ENCODE data around the gene ZNF521.

The ZNF521 gene

DNA sequence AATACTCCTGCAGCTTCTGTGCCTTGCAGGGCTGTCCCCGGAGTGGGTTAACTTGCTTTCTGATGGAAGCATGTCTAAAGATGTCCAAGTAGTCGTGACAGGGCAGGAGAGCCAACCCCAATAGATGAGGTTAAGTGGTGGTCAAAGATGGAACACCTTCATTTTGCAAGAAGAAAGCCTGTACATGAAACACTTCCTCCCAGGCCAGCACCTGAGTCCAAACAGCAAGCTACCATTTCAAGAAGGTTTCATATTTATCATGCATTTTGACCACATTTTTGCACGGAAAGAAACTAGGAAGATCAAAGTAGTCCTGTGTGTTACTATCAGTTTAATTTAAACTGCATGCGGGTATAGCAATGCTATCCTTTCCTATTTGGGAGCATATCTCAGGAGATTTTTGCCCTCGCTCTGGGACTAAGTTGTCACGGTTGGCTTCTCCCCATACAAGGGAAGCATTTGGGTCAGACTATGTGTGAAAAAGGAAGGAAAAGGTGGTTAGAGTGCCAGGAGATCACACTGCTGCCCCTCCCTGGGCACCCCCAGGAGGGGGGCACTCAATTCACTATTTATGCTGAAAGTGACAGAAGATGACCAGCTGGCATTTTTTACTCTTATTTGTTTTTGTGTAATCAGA lies 187.6 kb downstream of the ZNF521 start:
- TF ChIP-seq SIN3A (IDR thresholded peaks at IDR 0.05; ENCODE audit: borderline replicate concordance, insufficient read depth, low read length) (no peak), POLR2AphosphoS5 (IDR thresholded peaks at IDR 0.05; ENCODE audit: low read depth, low read length) (no peak), TAF1 (IDR thresholded peaks at IDR 0.05; ENCODE audit: borderline replicate concordance, insufficient read depth, low read length) (no peak), FOXP2 (optimal IDR thresholded peaks at IDR 0.05; ENCODE audit: borderline replicate concordance, extremely low read depth, extremely low read length, insufficient read depth) (no peak)
- TF ChIP-seq, protein P1, sequence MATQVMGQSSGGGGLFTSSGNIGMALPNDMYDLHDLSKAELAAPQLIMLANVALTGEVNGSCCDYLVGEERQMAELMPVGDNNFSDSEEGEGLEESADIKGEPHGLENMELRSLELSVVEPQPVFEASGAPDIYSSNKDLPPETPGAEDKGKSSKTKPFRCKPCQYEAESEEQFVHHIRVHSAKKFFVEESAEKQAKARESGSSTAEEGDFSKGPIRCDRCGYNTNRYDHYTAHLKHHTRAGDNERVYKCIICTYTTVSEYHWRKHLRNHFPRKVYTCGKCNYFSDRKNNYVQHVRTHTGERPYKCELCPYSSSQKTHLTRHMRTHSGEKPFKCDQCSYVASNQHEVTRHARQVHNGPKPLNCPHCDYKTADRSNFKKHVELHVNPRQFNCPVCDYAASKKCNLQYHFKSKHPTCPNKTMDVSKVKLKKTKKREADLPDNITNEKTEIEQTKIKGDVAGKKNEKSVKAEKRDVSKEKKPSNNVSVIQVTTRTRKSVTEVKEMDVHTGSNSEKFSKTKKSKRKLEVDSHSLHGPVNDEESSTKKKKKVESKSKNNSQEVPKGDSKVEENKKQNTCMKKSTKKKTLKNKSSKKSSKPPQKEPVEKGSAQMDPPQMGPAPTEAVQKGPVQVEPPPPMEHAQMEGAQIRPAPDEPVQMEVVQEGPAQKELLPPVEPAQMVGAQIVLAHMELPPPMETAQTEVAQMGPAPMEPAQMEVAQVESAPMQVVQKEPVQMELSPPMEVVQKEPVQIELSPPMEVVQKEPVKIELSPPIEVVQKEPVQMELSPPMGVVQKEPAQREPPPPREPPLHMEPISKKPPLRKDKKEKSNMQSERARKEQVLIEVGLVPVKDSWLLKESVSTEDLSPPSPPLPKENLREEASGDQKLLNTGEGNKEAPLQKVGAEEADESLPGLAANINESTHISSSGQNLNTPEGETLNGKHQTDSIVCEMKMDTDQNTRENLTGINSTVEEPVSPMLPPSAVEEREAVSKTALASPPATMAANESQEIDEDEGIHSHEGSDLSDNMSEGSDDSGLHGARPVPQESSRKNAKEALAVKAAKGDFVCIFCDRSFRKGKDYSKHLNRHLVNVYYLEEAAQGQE (IDR thresholded peaks at IDR 0.05; ENCODE audit: insufficient read depth in 1 of 2, low read depth in 2 of 2, low read length in 2 of 2): no peak

DNA sequence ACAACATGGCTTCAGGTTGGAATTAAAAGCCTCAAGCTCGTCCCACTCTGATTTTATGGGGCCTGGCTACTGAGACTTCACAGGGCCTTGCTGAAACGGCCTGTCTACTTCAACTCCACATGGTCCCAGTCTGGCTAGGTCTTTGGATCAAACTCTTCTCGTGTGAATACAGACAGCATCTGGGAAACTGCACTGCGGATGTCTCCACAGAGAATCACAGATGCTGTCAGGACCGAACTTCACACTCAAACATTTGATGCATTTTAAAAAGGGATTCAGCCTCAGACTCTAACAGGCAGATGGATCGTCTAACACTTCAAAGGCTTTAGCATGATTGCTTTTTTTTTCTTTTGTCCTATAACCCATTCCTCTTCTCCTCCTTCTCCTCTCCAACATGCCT lies 198.5 kb downstream of the ZNF521 start:
- TF ChIP-seq POLR2AphosphoS5 (IDR thresholded peaks at IDR 0.05; ENCODE audit: low read depth, low read length) (no peak), SIN3A (IDR thresholded peaks at IDR 0.05; ENCODE audit: borderline replicate concordance, insufficient read depth, low read length) (no peak)
- TF ChIP-seq, protein P1 (IDR thresholded peaks at IDR 0.05; ENCODE audit: insufficient read depth in 1 of 2, low read depth in 2 of 2, low read length in 2 of 2): no peak

DNA sequence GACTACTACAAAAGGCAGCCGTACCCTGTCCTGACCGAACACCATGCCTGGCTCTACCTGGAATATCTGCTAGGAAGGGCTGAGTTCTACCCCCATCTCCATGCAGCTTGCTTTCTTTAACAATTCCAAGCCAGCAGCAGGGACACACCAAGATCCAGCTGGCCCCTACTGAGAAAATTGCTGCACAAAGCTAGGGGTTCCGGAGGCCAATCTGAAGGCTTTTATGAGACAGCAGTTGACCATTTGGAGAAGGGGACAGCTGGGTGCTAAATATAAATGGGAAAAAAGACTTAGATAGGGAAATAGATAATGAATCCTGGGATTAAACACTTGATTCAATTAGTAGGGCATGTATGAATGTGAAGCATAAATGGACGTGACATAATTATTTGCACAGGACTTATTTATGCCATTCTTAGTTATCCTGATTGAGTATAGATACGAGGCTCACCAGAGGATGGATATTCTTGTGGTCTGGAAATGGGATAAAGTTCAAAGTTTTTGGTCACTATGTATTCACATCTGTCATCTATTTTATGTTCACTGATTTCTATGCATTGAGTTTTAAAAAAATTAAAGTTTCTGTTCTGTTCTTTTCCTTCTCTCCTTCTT lies 204.0 kb downstream of the ZNF521 start:
- TF ChIP-seq FOXP2 (optimal IDR thresholded peaks at IDR 0.05; ENCODE audit: borderline replicate concordance, extremely low read depth, extremely low read length, insufficient read depth): no peak
- TF ChIP-seq SIN3A (IDR thresholded peaks at IDR 0.05; ENCODE audit: borderline replicate concordance, insufficient read depth, low read length): no peak
- no peak for TF ChIP-seq POLR2AphosphoS5 (IDR thresholded peaks at IDR 0.05; ENCODE audit: low read depth, low read length)
- no peak for TF ChIP-seq TAF1 (IDR thresholded peaks at IDR 0.05; ENCODE audit: borderline replicate concordance, insufficient read depth, low read length)
- TF ChIP-seq, protein P1 (IDR thresholded peaks at IDR 0.05; ENCODE audit: insufficient read depth in 1 of 2, low read depth in 2 of 2, low read length in 2 of 2): no peak

DNA sequence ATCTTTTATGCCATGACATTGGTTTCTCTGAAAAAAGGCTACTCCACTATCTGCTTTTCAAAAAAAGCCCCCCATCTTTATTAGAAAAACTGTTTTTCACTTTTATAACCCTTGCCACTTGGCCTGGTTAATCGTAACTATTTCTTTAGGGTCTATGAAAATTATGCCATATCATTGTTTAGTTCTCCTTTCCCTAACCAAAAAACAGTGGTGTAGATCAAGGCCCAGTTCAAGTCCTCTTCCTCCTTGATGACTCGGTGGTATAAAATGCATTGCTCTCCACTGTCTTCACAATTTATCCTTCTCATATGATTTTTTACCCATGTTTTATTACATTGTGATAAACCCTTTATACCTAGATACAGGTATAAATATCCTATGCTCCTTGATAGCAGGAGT lies 205.5 kb downstream of the ZNF521 start:
- TF ChIP-seq SIN3A (IDR thresholded peaks at IDR 0.05; ENCODE audit: borderline replicate concordance, insufficient read depth, low read length): no peak

DNA sequence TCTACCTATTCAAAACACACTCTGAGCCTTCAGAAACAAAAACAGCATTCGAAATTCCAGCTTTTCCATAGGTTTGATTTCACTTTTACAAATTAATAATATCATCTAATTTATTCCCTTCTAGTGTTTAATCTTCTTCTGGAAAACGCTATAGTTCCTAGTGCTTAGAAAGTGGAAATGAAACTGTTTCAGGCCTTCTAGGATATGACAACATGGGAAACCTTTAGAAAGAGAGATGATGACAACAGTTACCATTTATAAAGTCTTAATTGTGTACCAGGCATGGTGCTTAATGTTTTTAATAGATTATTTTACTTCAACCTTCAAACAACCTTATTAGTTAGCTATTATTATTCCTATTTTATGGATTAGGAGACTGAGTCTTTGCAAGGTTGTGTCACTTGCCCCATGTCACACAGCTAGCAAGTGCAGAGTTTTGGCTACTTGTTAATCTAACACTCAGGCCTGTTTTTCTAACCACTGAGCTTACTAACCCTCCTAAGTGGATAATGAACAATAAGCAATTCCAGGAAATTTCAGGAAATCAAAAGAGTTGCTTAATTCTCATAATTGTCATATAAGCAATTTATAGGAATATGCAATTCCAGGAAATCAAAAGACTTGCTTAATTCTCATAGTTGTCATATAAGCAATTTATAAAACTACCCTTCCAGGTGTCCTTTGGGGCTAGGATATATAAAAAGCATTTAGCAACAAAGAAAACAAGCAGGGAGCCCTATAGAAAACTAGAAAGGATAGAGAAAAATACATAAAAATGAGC lies 206.0 kb downstream of the ZNF521 start:
- TF ChIP-seq SIN3A (IDR thresholded peaks at IDR 0.05; ENCODE audit: borderline replicate concordance, insufficient read depth, low read length): no peak
- no peak for TF ChIP-seq TAF1 (IDR thresholded peaks at IDR 0.05; ENCODE audit: borderline replicate concordance, insufficient read depth, low read length)

DNA sequence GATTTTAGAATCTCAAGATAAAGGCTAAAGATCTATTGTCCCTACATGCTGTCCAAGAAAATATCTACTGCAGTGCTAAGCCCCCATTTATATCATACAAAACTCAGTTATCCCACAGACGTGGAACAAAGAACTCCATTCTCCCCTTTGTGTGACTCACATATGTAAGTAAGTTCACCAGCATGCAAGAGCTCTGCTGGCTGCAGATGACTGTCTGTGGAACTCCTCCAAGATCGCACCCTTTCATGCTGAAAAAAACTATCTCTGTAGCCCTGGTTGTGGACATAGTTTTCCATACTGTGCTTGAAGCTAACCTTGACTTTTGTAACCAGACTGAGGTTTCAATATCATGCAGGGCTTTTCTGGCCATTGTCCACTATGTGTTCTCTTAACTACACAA lies 207.1 kb downstream of the ZNF521 start:
- no peak for TF ChIP-seq FOXP2 (optimal IDR thresholded peaks at IDR 0.05; ENCODE audit: borderline replicate concordance, extremely low read depth, extremely low read length, insufficient read depth)
- TF ChIP-seq SIN3A (IDR thresholded peaks at IDR 0.05; ENCODE audit: borderline replicate concordance, insufficient read depth, low read length): no peak
- TF ChIP-seq, protein P1 (IDR thresholded peaks at IDR 0.05; ENCODE audit: insufficient read depth in 1 of 2, low read depth in 2 of 2, low read length in 2 of 2): no peak
- no peak for TF ChIP-seq POLR2AphosphoS5 (IDR thresholded peaks at IDR 0.05; ENCODE audit: low read depth, low read length)
- TF ChIP-seq TAF1 (IDR thresholded peaks at IDR 0.05; ENCODE audit: borderline replicate concordance, insufficient read depth, low read length): no peak

All from PFSK-1 (cell line).